SK-N-SH treated with all-trans-retinoic acid at 6 μM for 48 hours (cell line): Measurements from ENCODE around the gene ATP11A.

Experiments used
- ARNTL ChIP-seq: fragments of 450-650 bp; formaldehyde crosslinking; IDR thresholded peaks from 2 replicates; pipeline ENCODE4 v1.5.0; 2020; ENCODE audit warnings: low read depth, mild to moderate bottlenecking, moderate library complexity, borderline replicate concordance
- GLIS3 ChIP-seq: fragments of 250-450 bp; sonication (Bioruptor Pico); IDR thresholded peaks from 2 replicates; pipeline ENCODE4 v1.5.0; 2020; ENCODE audit warnings: mild to moderate bottlenecking, moderate library complexity
- PATZ1 ChIP-seq: fragments of 250-450 bp; sonication (Bioruptor Pico); IDR thresholded peaks from 2 replicates; pipeline ENCODE4 v1.8.0; 2020; ENCODE audit warnings: mild to moderate bottlenecking, moderate library complexity, borderline replicate concordance
- SNAI2 ChIP-seq: fragments of 250-450 bp; sonication (Bioruptor Pico); IDR thresholded peaks from 2 replicates; pipeline ENCODE4 v1.5.0; 2020; ENCODE audit warnings: mild to moderate bottlenecking, moderate library complexity
- ZNF565 ChIP-seq: fragments of 450-650 bp; formaldehyde crosslinking; conservative IDR thresholded peaks from 2 replicates; pipeline ENCODE4 v1.5.0; 2020; ENCODE audit warnings: low read depth, mild to moderate bottlenecking, moderate library complexity
- ZNF8 ChIP-seq: fragments of 450-650 bp; formaldehyde crosslinking; IDR thresholded peaks from 2 replicates; pipeline ENCODE4 v1.5.0; 2020; ENCODE audit warnings: mild to moderate bottlenecking, moderate library complexity
- TF ChIP-seq, protein P1 (sequence below): fragments of 250-450 bp; sonication (Bioruptor Pico); IDR thresholded peaks from 2 replicates; pipeline ENCODE4 v1.5.1; 2021; ENCODE audit warnings: mild to moderate bottlenecking, moderate library complexity

DNA sequence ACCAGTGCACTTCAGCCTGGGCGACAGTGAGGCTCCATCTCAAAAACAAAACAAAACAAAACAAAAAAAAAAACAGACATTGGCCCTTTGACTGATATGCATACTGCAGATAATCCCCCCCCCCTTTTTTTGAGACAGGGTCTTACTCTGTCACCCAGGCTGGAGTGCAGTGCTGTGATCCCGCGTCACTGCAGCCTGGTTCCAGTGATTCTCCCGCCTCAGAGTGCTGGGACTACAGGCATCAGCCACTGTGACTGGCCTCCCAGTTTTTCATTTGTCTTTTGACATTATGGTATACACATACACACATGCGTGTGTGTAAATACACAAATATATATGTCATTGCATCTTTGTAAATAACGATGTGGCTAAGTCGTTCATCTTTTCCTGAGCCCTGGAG is 61.8 kb downstream of the ATP11A start:
- no peak for TF ChIP-seq ZNF8 (CRISPR knock-in tag)
- no peak for TF ChIP-seq GLIS3 (CRISPR knock-in tag)
- TF ChIP-seq PATZ1 (CRISPR knock-in tag): no peak
- no peak for TF ChIP-seq SNAI2
- TF ChIP-seq ARNTL (CRISPR knock-in tag): no peak
- TF ChIP-seq ZNF565 (CRISPR knock-in tag): no peak
- TF ChIP-seq, protein P1, sequence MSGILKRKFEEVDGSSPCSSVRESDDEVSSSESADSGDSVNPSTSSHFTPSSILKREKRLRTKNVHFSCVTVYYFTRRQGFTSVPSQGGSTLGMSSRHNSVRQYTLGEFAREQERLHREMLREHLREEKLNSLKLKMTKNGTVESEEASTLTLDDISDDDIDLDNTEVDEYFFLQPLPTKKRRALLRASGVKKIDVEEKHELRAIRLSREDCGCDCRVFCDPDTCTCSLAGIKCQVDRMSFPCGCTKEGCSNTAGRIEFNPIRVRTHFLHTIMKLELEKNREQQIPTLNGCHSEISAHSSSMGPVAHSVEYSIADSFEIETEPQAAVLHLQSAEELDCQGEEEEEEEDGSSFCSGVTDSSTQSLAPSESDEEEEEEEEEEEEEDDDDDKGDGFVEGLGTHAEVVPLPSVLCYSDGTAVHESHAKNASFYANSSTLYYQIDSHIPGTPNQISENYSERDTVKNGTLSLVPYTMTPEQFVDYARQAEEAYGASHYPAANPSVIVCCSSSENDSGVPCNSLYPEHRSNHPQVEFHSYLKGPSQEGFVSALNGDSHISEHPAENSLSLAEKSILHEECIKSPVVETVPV (CRISPR knock-in tag): no peak
